ENCODE data around the gene NRP1.

The NRP1 gene

DNA sequence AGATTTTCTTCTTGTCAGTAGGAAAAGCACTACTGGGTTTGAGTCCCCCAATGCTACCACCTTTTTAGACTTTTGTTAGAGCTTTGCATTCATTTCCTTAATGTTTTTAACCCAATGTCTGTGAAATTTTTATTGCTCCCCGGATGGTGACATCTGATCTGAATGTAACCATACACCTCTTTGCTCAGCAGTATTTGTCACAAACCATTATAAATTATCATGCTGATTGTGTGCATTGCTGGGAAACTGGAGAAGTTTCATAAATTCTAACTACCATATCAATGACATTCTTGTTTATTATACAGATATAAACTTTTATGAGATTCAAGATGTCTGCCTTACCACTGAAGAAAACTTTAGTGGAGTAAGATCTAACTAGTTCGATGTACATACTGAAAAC, 8.5 kb downstream of the NRP1 start:
- TF ChIP-seq TCF12 (IDR thresholded peaks at IDR 0.05; ENCODE audit: low read depth) (no peak), TAF1 (IDR thresholded peaks at IDR 0.05; ENCODE audit: low read depth) (no peak), YY1 (IDR thresholded peaks at IDR 0.05; ENCODE audit: low read depth) (no peak), EP300 (IDR thresholded peaks at IDR 0.05; ENCODE audit: borderline replicate concordance) (no peak), CREB1 (IDR thresholded peaks at IDR 0.05; ENCODE audit: low read depth) (no peak), EGR1 (IDR thresholded peaks at IDR 0.05) (no peak), CEBPB (IDR thresholded peaks at IDR 0.05) (no peak), RAD21 (IDR thresholded peaks at IDR 0.05; ENCODE audit: low read depth) (no peak), TEAD4 (IDR thresholded peaks at IDR 0.05) (no peak), NFIC (IDR thresholded peaks at IDR 0.05) (no peak), ZBTB7A (IDR thresholded peaks at IDR 0.05; ENCODE audit: low read depth) (no peak), FOXM1 (IDR thresholded peaks at IDR 0.05; ENCODE audit: borderline replicate concordance, low read depth) (no peak)
- TF ChIP-seq, protein P1, sequence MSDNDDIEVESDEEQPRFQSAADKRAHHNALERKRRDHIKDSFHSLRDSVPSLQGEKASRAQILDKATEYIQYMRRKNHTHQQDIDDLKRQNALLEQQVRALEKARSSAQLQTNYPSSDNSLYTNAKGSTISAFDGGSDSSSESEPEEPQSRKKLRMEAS (IDR thresholded peaks at IDR 0.05) = no peak
- TF ChIP-seq, protein P2, sequence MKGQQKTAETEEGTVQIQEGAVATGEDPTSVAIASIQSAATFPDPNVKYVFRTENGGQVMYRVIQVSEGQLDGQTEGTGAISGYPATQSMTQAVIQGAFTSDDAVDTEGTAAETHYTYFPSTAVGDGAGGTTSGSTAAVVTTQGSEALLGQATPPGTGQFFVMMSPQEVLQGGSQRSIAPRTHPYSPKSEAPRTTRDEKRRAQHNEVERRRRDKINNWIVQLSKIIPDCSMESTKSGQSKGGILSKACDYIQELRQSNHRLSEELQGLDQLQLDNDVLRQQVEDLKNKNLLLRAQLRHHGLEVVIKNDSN (IDR thresholded peaks at IDR 0.05) = no peak
- TF ChIP-seq, protein P3, sequence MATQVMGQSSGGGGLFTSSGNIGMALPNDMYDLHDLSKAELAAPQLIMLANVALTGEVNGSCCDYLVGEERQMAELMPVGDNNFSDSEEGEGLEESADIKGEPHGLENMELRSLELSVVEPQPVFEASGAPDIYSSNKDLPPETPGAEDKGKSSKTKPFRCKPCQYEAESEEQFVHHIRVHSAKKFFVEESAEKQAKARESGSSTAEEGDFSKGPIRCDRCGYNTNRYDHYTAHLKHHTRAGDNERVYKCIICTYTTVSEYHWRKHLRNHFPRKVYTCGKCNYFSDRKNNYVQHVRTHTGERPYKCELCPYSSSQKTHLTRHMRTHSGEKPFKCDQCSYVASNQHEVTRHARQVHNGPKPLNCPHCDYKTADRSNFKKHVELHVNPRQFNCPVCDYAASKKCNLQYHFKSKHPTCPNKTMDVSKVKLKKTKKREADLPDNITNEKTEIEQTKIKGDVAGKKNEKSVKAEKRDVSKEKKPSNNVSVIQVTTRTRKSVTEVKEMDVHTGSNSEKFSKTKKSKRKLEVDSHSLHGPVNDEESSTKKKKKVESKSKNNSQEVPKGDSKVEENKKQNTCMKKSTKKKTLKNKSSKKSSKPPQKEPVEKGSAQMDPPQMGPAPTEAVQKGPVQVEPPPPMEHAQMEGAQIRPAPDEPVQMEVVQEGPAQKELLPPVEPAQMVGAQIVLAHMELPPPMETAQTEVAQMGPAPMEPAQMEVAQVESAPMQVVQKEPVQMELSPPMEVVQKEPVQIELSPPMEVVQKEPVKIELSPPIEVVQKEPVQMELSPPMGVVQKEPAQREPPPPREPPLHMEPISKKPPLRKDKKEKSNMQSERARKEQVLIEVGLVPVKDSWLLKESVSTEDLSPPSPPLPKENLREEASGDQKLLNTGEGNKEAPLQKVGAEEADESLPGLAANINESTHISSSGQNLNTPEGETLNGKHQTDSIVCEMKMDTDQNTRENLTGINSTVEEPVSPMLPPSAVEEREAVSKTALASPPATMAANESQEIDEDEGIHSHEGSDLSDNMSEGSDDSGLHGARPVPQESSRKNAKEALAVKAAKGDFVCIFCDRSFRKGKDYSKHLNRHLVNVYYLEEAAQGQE (IDR thresholded peaks at IDR 0.05; ENCODE audit: low read depth) = no peak

DNA sequence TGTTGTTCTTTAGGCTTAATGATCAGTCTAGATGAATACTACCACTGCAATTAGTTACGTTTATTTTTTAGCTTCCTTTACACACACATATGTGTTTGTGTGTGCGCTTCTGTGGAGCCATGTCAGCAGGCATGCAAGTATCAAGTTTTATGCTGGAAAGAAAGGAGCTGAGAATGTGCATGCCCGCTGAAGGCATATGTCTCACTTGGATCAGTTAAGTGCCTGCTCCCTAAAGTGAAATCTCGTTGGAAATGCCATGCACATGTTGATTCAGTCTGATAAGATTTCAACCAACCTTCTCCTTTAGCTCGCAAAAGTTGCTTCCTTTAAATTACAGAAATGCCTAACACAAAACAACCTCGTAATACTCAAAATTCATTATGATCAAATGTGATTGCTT, 10.7 kb downstream of the NRP1 start:
- TF ChIP-seq FOXM1 (IDR thresholded peaks at IDR 0.05; ENCODE audit: borderline replicate concordance, low read depth) (no peak), CEBPB (IDR thresholded peaks at IDR 0.05) (no peak), CREB1 (IDR thresholded peaks at IDR 0.05; ENCODE audit: low read depth) (no peak), RAD21 (IDR thresholded peaks at IDR 0.05; ENCODE audit: low read depth) (no peak), EGR1 (IDR thresholded peaks at IDR 0.05) (no peak), YY1 (IDR thresholded peaks at IDR 0.05; ENCODE audit: low read depth) (no peak), EP300 (IDR thresholded peaks at IDR 0.05; ENCODE audit: borderline replicate concordance) (no peak)
- TF ChIP-seq, protein P2 (IDR thresholded peaks at IDR 0.05) = no peak
- TF ChIP-seq, protein P3 (IDR thresholded peaks at IDR 0.05; ENCODE audit: low read depth) = no peak

DNA sequence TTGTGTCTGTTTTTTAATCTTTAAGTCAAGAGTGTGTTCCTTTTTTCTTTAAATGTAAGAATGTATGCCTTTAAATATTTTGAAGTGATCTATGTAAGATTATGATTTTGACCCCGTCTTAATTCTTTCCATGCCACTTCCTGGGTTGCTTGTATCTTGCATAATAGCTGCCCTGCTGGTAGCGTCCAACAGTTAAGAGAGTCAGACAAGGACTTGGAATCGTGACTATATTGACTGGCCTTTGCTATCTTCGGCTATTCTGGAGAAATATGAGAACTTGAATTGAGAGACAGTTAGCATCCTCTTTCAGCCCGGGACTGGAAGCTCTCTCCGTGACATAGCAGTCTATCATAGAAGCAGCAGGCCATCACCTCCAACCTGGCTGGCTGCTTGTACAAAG, 13.0 kb downstream of the NRP1 start:
- no peak for TF ChIP-seq NFIC (IDR thresholded peaks at IDR 0.05)
- TF ChIP-seq CEBPB (IDR thresholded peaks at IDR 0.05) = no peak
- no peak for TF ChIP-seq ZBTB7A (IDR thresholded peaks at IDR 0.05; ENCODE audit: low read depth)
- no peak for TF ChIP-seq FOXM1 (IDR thresholded peaks at IDR 0.05; ENCODE audit: borderline replicate concordance, low read depth)
- no peak for TF ChIP-seq CREB1 (IDR thresholded peaks at IDR 0.05; ENCODE audit: low read depth)
- no peak for TF ChIP-seq RAD21 (IDR thresholded peaks at IDR 0.05; ENCODE audit: low read depth)
- TF ChIP-seq, protein P2 (IDR thresholded peaks at IDR 0.05) = no peak
- TF ChIP-seq, protein P1 (IDR thresholded peaks at IDR 0.05) = no peak
- TF ChIP-seq EP300 (IDR thresholded peaks at IDR 0.05; ENCODE audit: borderline replicate concordance) = no peak
- TF ChIP-seq YY1 (IDR thresholded peaks at IDR 0.05; ENCODE audit: low read depth) = no peak
- TF ChIP-seq EGR1 (IDR thresholded peaks at IDR 0.05) = no peak
- no peak for TF ChIP-seq TCF12 (IDR thresholded peaks at IDR 0.05; ENCODE audit: low read depth)

DNA sequence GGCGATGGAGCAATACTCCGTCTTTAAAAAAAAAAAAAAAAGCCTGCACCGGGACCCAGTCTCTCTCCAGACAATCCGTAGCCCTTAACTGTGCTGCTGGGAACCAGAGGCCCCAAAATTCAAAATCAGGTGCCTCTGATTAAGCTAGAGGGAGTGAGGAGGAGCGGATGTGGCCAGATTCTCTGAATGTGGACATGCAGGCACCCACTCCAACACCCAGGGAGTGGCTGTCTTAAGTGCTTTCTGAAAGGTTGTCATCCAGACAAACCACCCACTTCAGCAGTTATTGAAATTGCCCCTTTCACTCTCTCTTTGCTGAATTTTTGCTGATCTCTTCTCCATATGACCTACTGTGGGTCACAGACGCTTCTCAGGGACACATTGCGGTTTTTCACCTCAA, 14.2 kb downstream of the NRP1 start:
- TF ChIP-seq TEAD4 (IDR thresholded peaks at IDR 0.05) (no peak), NFIC (IDR thresholded peaks at IDR 0.05) (no peak), ZBTB7A (IDR thresholded peaks at IDR 0.05; ENCODE audit: low read depth) (no peak), YY1 (IDR thresholded peaks at IDR 0.05; ENCODE audit: low read depth) (no peak), CEBPB (IDR thresholded peaks at IDR 0.05) (no peak), TCF12 (IDR thresholded peaks at IDR 0.05; ENCODE audit: low read depth) (no peak), TAF1 (IDR thresholded peaks at IDR 0.05; ENCODE audit: low read depth) (no peak), EGR1 (IDR thresholded peaks at IDR 0.05) (no peak), FOXM1 (IDR thresholded peaks at IDR 0.05; ENCODE audit: borderline replicate concordance, low read depth) (no peak), CREB1 (IDR thresholded peaks at IDR 0.05; ENCODE audit: low read depth) (no peak), RAD21 (IDR thresholded peaks at IDR 0.05; ENCODE audit: low read depth) (no peak), EP300 (IDR thresholded peaks at IDR 0.05; ENCODE audit: borderline replicate concordance) (no peak)
- TF ChIP-seq, protein P1 (IDR thresholded peaks at IDR 0.05) = no peak
- TF ChIP-seq, protein P3 (IDR thresholded peaks at IDR 0.05; ENCODE audit: low read depth) = no peak
- TF ChIP-seq, protein P2 (IDR thresholded peaks at IDR 0.05) = no peak
